RWPE2 (cell line): Measurements from ENCODE around the gene ANKRD34B.

Experiments
- ATAC-seq: fragments of 200-7000 bp; cut with Tn5 transposase; 3 replicates; pipeline ENCODE4 v1.9.1; 2021; ENCODE audit warnings: low read depth
- DNase-seq: peaks from one replicate; pipeline ENCODE4 v3.0.0-alpha.2; 2020; ENCODE audit warnings: low spot score
- H3K27ac ChIP-seq: fragments of 450-650 bp; 2 replicates; pipeline ENCODE4 v1.5.1; 2017; ENCODE audit warnings: mild to moderate bottlenecking; ENCODE audit not compliant: poor library complexity, severe bottlenecking
- H3K27me3 ChIP-seq: fragments of 250-450 bp; sonication (Bioruptor Pico); 2 replicates; pipeline ENCODE4 v1.5.1; 2021; ENCODE audit warnings: mild to moderate bottlenecking, moderate library complexity; ENCODE audit not compliant: insufficient read depth, poor library complexity, severe bottlenecking
- H3K36me3 ChIP-seq: fragments of 250-450 bp; sonication (Bioruptor Pico); 2 replicates; pipeline ENCODE4 v1.5.1; 2020; ENCODE audit warnings: low read depth, mild to moderate bottlenecking, moderate library complexity
- H3K4me1 ChIP-seq: fragments of 250-450 bp; sonication (Bioruptor Pico); 2 replicates; pipeline ENCODE4 v1.5.1; 2021; ENCODE audit warnings: mild to moderate bottlenecking, moderate library complexity; ENCODE audit not compliant: insufficient read depth, poor library complexity, severe bottlenecking
- H3K4me3 ChIP-seq: fragments of 250-450 bp; sonication (Bioruptor Pico); 2 replicates; pipeline ENCODE4 v1.5.1; 2021; ENCODE audit warnings: mild to moderate bottlenecking, moderate library complexity; ENCODE audit not compliant: severe bottlenecking
- H3K9me3 ChIP-seq: fragments of 250-450 bp; sonication (Bioruptor Pico); 2 replicates; pipeline ENCODE4 v1.5.1; 2021; ENCODE audit warnings: mild to moderate bottlenecking, moderate library complexity; ENCODE audit not compliant: severe bottlenecking
- TF ChIP-seq, protein P1 (sequence below): fragments of 450-650 bp; IDR thresholded peaks from one replicate; pipeline ENCODE4 v1.5.1; 2017; ENCODE audit warnings: mild to moderate bottlenecking, moderate library complexity; ENCODE audit not compliant: poor library complexity, severe bottlenecking

ANKRD34B gene

DNA sequence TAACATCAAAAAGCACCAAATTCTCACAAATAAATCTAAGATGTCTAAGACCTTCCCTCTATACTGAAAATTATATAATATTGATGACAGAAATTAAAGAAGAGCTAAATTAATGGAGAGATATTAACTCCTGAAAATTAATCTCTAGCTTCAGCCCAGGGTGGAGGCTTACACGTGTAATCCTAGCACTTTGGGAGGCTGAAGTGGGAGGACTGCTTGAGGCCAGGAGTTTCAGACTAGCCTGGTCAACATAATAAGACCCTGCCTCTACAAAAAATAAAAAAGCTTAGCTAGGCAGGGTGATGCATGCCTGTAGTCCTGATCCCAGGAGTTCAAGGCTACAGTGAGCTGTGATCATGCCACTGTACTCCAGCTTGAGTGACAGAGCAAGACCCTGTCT lies 39.6 kb upstream of the ANKRD34B start:
- Histone ChIP-seq H3K4me3 (no peak overlapping the region), H3K9me3 (no peaks in the 10 kb centered on the region), H3K4me1 (no peaks in the 10 kb centered on the region), H3K27ac (no peak overlapping the region), H3K27me3 (no peaks in the 10 kb centered on the region), H3K36me3 (no peaks in the 10 kb centered on the region)
- no peak for ATAC-seq
- DNase-seq: no peak
- TF ChIP-seq, protein P1, sequence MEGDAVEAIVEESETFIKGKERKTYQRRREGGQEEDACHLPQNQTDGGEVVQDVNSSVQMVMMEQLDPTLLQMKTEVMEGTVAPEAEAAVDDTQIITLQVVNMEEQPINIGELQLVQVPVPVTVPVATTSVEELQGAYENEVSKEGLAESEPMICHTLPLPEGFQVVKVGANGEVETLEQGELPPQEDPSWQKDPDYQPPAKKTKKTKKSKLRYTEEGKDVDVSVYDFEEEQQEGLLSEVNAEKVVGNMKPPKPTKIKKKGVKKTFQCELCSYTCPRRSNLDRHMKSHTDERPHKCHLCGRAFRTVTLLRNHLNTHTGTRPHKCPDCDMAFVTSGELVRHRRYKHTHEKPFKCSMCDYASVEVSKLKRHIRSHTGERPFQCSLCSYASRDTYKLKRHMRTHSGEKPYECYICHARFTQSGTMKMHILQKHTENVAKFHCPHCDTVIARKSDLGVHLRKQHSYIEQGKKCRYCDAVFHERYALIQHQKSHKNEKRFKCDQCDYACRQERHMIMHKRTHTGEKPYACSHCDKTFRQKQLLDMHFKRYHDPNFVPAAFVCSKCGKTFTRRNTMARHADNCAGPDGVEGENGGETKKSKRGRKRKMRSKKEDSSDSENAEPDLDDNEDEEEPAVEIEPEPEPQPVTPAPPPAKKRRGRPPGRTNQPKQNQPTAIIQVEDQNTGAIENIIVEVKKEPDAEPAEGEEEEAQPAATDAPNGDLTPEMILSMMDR: no peak

DNA sequence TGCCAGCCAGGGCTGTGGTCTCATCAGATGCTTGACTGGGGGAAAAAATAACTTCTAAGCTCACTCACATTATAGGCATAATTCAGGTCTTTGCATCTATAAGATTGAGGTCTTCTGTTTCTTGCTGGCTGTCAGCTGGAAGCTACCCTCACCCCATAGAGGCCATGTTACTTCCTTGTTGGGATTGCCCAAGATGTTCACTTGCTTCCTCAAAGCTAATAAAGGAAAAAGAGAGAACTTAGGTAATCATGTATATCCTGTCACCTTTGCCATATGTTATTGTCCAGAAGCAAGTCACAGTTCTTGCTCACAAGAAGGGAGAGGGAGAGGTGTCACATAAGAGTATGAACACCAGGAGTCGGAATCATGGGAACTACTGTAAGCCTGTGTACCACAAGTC lies 38.7 kb upstream of the ANKRD34B start:
- no peak overlapping the region for H3K4me3 ChIP-seq
- no peaks in the 10 kb centered on the region for H3K9me3 ChIP-seq
- DNase-seq: no peak
- no peaks in the 10 kb centered on the region for H3K27me3 ChIP-seq
- H3K4me1 ChIP-seq: no peaks in the 10 kb centered on the region
- H3K36me3 ChIP-seq: no peaks in the 10 kb centered on the region
- TF ChIP-seq, protein P1: no peak
- H3K27ac ChIP-seq: no peak overlapping the region
- ATAC-seq: no peak

DNA sequence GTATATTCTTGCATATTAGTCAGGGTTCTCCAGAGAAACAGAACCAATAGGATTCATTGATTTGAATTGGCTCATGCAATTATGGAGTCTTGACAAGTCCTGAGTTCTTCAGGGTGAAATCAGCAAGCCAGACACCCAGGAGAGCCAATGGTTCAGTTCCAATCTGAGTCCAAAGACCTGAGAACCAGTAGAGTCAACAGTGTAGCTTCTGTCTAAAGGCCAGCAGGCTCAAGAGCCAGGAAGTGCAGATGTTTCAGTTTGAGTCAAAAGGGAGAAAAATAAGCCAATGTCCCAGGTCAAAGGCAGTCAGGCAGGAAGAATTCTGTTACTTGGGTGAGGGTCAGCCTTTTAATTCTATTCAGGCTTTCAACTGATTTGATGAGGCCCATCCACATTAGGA lies 37.8 kb upstream of the ANKRD34B start:
- Histone ChIP-seq H3K4me3 (no peak overlapping the region), H3K27ac (no peak overlapping the region), H3K4me1 (no peaks in the 10 kb centered on the region), H3K27me3 (no peaks in the 10 kb centered on the region), H3K36me3 (no peaks in the 10 kb centered on the region), H3K9me3 (no peaks in the 10 kb centered on the region)
- no peak for ATAC-seq
- TF ChIP-seq, protein P1: no peak
- no peak for DNase-seq

DNA sequence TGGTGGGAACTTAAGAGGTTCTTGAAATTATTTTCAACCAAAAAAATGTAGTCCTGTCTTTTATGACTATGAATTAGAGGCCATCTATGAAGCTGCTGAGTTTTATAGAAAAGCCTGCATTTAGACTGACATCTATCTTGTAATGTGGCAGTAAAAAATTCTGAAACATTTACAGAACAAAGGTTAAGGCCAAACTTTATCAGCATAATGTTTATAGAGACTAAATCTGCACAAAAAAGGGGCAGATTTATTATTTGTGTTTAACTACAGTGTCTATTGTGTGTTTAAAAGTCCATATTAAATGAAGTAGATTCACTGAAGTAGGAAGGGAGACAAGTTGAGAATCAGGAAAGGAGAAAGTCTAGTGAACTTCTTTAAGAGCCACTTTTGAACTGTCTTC lies 37.3 kb upstream of the ANKRD34B start:
- H3K4me1 ChIP-seq: no peaks in the 10 kb centered on the region
- no peak overlapping the region for H3K27ac ChIP-seq
- H3K36me3 ChIP-seq: no peaks in the 10 kb centered on the region
- H3K4me3 ChIP-seq: no peak overlapping the region
- no peak for ATAC-seq
- DNase-seq: no peak
- no peaks in the 10 kb centered on the region for H3K9me3 ChIP-seq
- H3K27me3 ChIP-seq: no peaks in the 10 kb centered on the region
- TF ChIP-seq, protein P1: no peak

DNA sequence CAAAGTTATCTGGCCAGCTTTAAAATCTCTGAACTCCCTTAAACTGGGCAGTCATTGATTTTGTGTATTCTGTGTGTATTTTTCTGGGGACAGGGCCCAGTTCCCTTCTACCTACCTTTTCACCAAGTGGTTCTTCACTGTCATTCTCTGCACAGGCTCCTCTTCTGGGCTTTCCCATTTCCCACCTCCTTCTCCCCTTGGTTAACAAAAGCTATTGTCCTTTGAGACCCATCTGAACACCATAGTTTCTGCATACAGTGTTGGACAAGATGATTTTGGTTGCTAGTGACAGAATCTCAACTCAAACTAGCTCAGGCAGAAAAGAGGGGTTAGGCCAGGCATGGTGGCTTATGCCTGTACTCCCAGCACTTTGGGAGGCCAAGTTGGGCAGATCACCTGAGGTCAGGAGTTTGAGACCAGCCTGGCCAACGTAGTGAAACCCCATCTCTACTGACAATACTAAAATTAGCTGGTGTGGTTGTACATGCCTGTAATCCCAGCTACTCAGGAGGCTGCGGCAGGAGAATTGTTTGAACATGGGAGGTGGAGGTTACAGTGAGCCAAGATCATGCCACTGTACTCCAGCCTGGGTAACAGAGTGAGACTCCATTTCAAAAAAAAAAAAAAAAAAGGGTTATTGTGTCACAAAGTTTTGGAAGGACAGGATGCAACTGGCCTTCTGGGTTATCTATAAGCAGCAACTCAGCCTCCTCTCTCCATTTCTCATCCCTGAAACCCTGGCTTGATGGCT lies 31.0 kb upstream of the ANKRD34B start:
- Histone ChIP-seq H3K4me1 (no peaks in the 10 kb centered on the region), H3K9me3 (no peaks in the 10 kb centered on the region), H3K27me3 (no peaks in the 10 kb centered on the region), H3K4me3 (no peak overlapping the region), H3K27ac (no peak overlapping the region), H3K36me3 (no peaks in the 10 kb centered on the region)
- no peak for ATAC-seq
- TF ChIP-seq, protein P1: no peak
- DNase-seq: no peak
